22Rv1 (cell line): ENCODE results near the gene UNC119B.
A peak's percentile ranks its signal among the peaks of the same experiment; 100 is the strongest.

Experiments
- CTCF ChIP-seq: fragments of 450-650 bp; IDR thresholded peaks from 2 replicates; pipeline ENCODE4 v1.5.1; 2017; ENCODE audit warnings: mild to moderate bottlenecking
- ZFX ChIP-seq: fragments of 450-650 bp; IDR thresholded peaks from 2 replicates; pipeline ENCODE4 v1.6.1; 2017; ENCODE audit warnings: antibody characterized with exemption, borderline replicate concordance

GRCh38 chr12:120686690-120687577 lies 23.3 kb upstream of the UNC119B start, which contains the start of gene MLEC:
- TF ChIP-seq CTCF (peak; percentile 29; the same call in 1 of the 2 replicates), ZFX (no peak)
